HG02943 (cell line): ENCODE measurements around the gene C17orf50.

Experiments
- ATAC-seq: cut with Tn5 transposase; IDR thresholded peaks from one replicate; pipeline ENCODE4 v1.9.1; 2021; ENCODE audit warnings: mild to moderate bottlenecking, low read depth, moderate library complexity; ENCODE audit not compliant: unreplicated experiment

Gene C17orf50

GRCh38 chr17:35760587-35760986 is at the start of gene C17orf50:
Gene C17orf50, plus strand, starts transcription at chr17:35760887. Its CDS starts 55 bp downstream, at chr17:35760942.
- no peak for ATAC-seq

- no peak for ATAC-seq
Measured at GRCh38 chr17:35710950-35711349, 49.7 kb upstream of the C17orf50 start.

- ATAC-seq, result no peak
Measured at GRCh38 chr17:35713069-35713728, 47.5 kb upstream of the C17orf50 start.

- no peak for ATAC-seq
Measured at GRCh38 chr17:35714988-35715387, 45.7 kb upstream of the C17orf50 start.

GRCh38 chr17:35715416-35715815 is 45.3 kb upstream of the C17orf50 start:
- ATAC-seq, result no peak

- ATAC-seq, result no peak
Measured at GRCh38 chr17:35716173-35716572, 44.5 kb upstream of the C17orf50 start.

GRCh38 chr17:35716897-35717465 is 43.7 kb upstream of the C17orf50 start:
- ATAC-seq, result no peak

- no peak for ATAC-seq
Measured at GRCh38 chr17:35717475-35717874, 43.2 kb upstream of the C17orf50 start.

- ATAC-seq, result no peak
Measured at GRCh38 chr17:35723735-35724134, 37.0 kb upstream of the C17orf50 start.

- ATAC-seq, result no peak
Measured at GRCh38 chr17:35725058-35725457, 35.6 kb upstream of the C17orf50 start.

GRCh38 chr17:35725802-35726126 is 34.9 kb upstream of the C17orf50 start:
- no peak for ATAC-seq

GRCh38 chr17:35726127-35726952 is 34.3 kb upstream of the C17orf50 start:
- no peak for ATAC-seq

- no peak for ATAC-seq
Measured at GRCh38 chr17:35726953-35727460, 33.7 kb upstream of the C17orf50 start.

GRCh38 chr17:35727635-35728034 is 33.1 kb upstream of the C17orf50 start:
- ATAC-seq, result no peak

GRCh38 chr17:35728551-35728950 is 32.1 kb upstream of the C17orf50 start:
- ATAC-seq, result no peak

GRCh38 chr17:35729405-35729833 is 31.3 kb upstream of the C17orf50 start:
- ATAC-seq, result no peak

- ATAC-seq, result no peak
Measured at GRCh38 chr17:35730400-35731005, 30.2 kb upstream of the C17orf50 start.

GRCh38 chr17:35731239-35731916 is 29.3 kb upstream of the C17orf50 start, which contains the start of gene RASL10B:
Gene RASL10B, plus strand, starts transcription at chr17:35731639. Its CDS starts 3,546 bp downstream, at chr17:35735185.
- ATAC-seq, result no peak

- no peak for ATAC-seq
Measured at GRCh38 chr17:35731917-35732805, 28.5 kb upstream of the C17orf50 start.
